ENCODE measurements around the gene ANK2. TPM values are rescaled to one million over a fixed set of nuclear protein-coding genes. Genes with fewer than 3 reads are reported as not detected.

ANK2 gene
- polyA plus RNA-seq, 1 donor (not counting 4 experiments of a cell fraction or from before 2014, with no cell fraction given) = 0.22 TPM

- Histone ChIP-seq H3K79me2 (ENCODE audit: control insufficient read depth, insufficient read depth, low read length) (no peaks in the 10 kb centered on the region), H3K4me2 (ENCODE audit: control insufficient read depth, extremely low read depth, insufficient read depth, low read depth, low read length) (no peak overlapping the region), H3K4me1 (ENCODE audit: control insufficient read depth, extremely low read depth, insufficient read depth, low read length) (no peaks in the 10 kb centered on the region), H3K36me3 (ENCODE audit: control insufficient read depth in 2 of 2, extremely low read depth in 1 of 2, insufficient read depth in 2 of 2, low read length in 2 of 2) (no peaks in the 10 kb centered on the region), H3K9ac (ENCODE audit: control insufficient read depth, extremely low read depth, insufficient read depth, low read length) (no peak overlapping the region), H3K9me3 (ENCODE audit: control insufficient read depth, low read depth, low read length) (no peaks in the 10 kb centered on the region), H3K4me3 (ENCODE audit: control insufficient read depth in 2 of 3, extremely low read depth in 1 of 3, insufficient read depth in 2 of 3, low read depth in 1 of 3, low read length in 3 of 3) (no peak overlapping the region), H3K27ac (ENCODE audit: control insufficient read depth, insufficient read depth, low read length) (no peak overlapping the region), H2AFZ (ENCODE audit: control insufficient read depth, low read length) (no peak overlapping the region), H3K27me3 (ENCODE audit: control insufficient read depth, extremely low read depth, insufficient read depth, low read length) (no peaks in the 10 kb centered on the region), H4K20me1 (ENCODE audit: control insufficient read depth, extremely low read depth, insufficient read depth, low read length) (no peaks in the 10 kb centered on the region), H3K9me1 (ENCODE audit: control insufficient read depth, extremely low read depth, insufficient read depth, low read length) (no peaks in the 10 kb centered on the region)
- dilution Hi-C loops (cut with MboI; ENCODE audit: extremely low pct_ligation_motif_present, low sequenced_read_pairs) = no loop called here
- DNase-seq (ENCODE audit: low read depth, low spot score) (no peak), FAIRE-seq (no peak)
- TF ChIP-seq EZH2 (IDR thresholded peaks at IDR 0.05; ENCODE audit: low read length) (no peak), CTCF (optimal IDR thresholded peaks at IDR 0.05 in 1 of 3, IDR thresholded peaks at IDR 0.05 in 1 of 3, conservative IDR thresholded peaks at IDR 0.05 in 1 of 3; ENCODE audit: extremely low read depth in 1 of 3, insufficient read depth in 2 of 3, low read length in 3 of 3) (no peak)
Measured at GRCh38 chr4:113232194-113232593, 182.7 kb downstream of the ANK2 start.

- FAIRE-seq (no peak), DNase-seq (ENCODE audit: low read depth, low spot score) (no peak)
- no peaks in the 10 kb centered on the region for H3K4me1 ChIP-seq (ENCODE audit: control insufficient read depth, extremely low read depth, insufficient read depth, low read length)
- no peak overlapping the region for H2AFZ ChIP-seq (ENCODE audit: control insufficient read depth, low read length)
- TF ChIP-seq CTCF (optimal IDR thresholded peaks at IDR 0.05 in 1 of 3, IDR thresholded peaks at IDR 0.05 in 1 of 3, conservative IDR thresholded peaks at IDR 0.05 in 1 of 3; ENCODE audit: extremely low read depth in 1 of 3, insufficient read depth in 2 of 3, low read length in 3 of 3) = no peak
- TF ChIP-seq EZH2 (IDR thresholded peaks at IDR 0.05; ENCODE audit: low read length) = no peak
- no peaks in the 10 kb centered on the region for H3K79me2 ChIP-seq (ENCODE audit: control insufficient read depth, insufficient read depth, low read length)
- no peaks in the 10 kb centered on the region for H3K36me3 ChIP-seq (ENCODE audit: control insufficient read depth in 2 of 2, extremely low read depth in 1 of 2, insufficient read depth in 2 of 2, low read length in 2 of 2)
- no peak overlapping the region for H3K4me3 ChIP-seq (ENCODE audit: control insufficient read depth in 2 of 3, extremely low read depth in 1 of 3, insufficient read depth in 2 of 3, low read depth in 1 of 3, low read length in 3 of 3)
- H3K4me2 ChIP-seq (ENCODE audit: control insufficient read depth, extremely low read depth, insufficient read depth, low read depth, low read length) = no peak overlapping the region
- H4K20me1 ChIP-seq (ENCODE audit: control insufficient read depth, extremely low read depth, insufficient read depth, low read length) = no peaks in the 10 kb centered on the region
- no peak overlapping the region for H3K27ac ChIP-seq (ENCODE audit: control insufficient read depth, insufficient read depth, low read length)
- no peaks in the 10 kb centered on the region for H3K9me1 ChIP-seq (ENCODE audit: control insufficient read depth, extremely low read depth, insufficient read depth, low read length)
- H3K9me3 ChIP-seq (ENCODE audit: control insufficient read depth, low read depth, low read length) = no peaks in the 10 kb centered on the region
- dilution Hi-C loops (cut with MboI; ENCODE audit: extremely low pct_ligation_motif_present, low sequenced_read_pairs) = no loop called here
- no peak overlapping the region for H3K9ac ChIP-seq (ENCODE audit: control insufficient read depth, extremely low read depth, insufficient read depth, low read length)
- H3K27me3 ChIP-seq (ENCODE audit: control insufficient read depth, extremely low read depth, insufficient read depth, low read length) = no peaks in the 10 kb centered on the region
Measured at GRCh38 chr4:113236916-113237315, 187.5 kb downstream of the ANK2 start.
